Mucosa of descending colon (tissue), 3 donors: ENCODE measurements around the gene NT5DC1. TPM values are rescaled to one million over a fixed set of nuclear protein-coding genes. Genes with fewer than 3 reads are reported as not detected.

Source experiments
- ATAC-seq: fragments of 200-7000 bp; cut with Tn5 transposase; one replicate; pipeline ENCODE4 v1.9.1; 2020; ENCODE audit warnings: mild to moderate bottlenecking, moderate library complexity
- DNase-seq, 3 donors: peaks; one replicate each; pipeline ENCODE4 v3.0.0-alpha.2; 2020
- H3K36me3 ChIP-seq: fragments of 200-600 bp; one replicate; pipeline ENCODE4 v1.8.0; 2021; ENCODE audit warnings: low read depth, mild to moderate bottlenecking
- H3K4me1 ChIP-seq: fragments of 200-600 bp; one replicate; pipeline ENCODE4 v1.8.0; 2021; ENCODE audit warnings: low read depth, mild to moderate bottlenecking
- H3K4me3 ChIP-seq: fragments of 200-600 bp; one replicate; pipeline ENCODE4 v1.8.0; 2021; ENCODE audit warnings: mild to moderate bottlenecking
- H3K9me3 ChIP-seq: fragments of 200-600 bp; one replicate; pipeline ENCODE4 v1.8.0; 2021; ENCODE audit warnings: mild to moderate bottlenecking
- CTCF ChIP-seq: fragments of 200-600 bp; IDR thresholded peaks from one replicate; pipeline ENCODE4 v1.8.0; 2022; ENCODE audit warnings: antibody characterized with exemption, mild to moderate bottlenecking
- intact Hi-C, 2 donors: fragments of 100-400 bp; cut with DNase I in 1 of 2; cut with micrococcal nuclease in 1 of 2; formaldehyde crosslinking; loops; one replicate each; pipeline versions ENCODE4 v1.11.0 to v1.11.1; 2022; cut with DNase I, micrococcal nuclease
- total RNA-seq, 3 donors: library from RNA; stranded (reverse); fragmentation: NEBNext Ultra II Directional in 2 of 3; extraction: Animal tissue kit (Norgen Biotek cat#: 25700) in 2 of 3; gene quantifications; one replicate each; pipeline versions ENCODE4 v1.2.1 to v1.2.4, GENCODE V29; 2021 to 2023
- donor health status: DM: no; HTN: no; CAD: no; lungs with moderate emphysema.
- donor health status: DM: no; HTN: no; CAD: no.
- donor health status: DM: no; HTN: yes; CAD: no.

Gene NT5DC1
- total RNA-seq, 3 donors from 2014 or later = 32.6 to 49.6 (median 43.2) TPM

- no peaks in the 10 kb centered on the region for H3K36me3 ChIP-seq
- ATAC-seq (no peak), DNase-seq (no peak)
- intact Hi-C loops = no loop called here
- no peaks in the 10 kb centered on the region for H3K4me1 ChIP-seq
- H3K9me3 ChIP-seq = no peaks in the 10 kb centered on the region
- no peak overlapping the region for H3K4me3 ChIP-seq
- TF ChIP-seq CTCF = no peak
Measured at GRCh38 chr6:116156405-116157326, 56.0 kb downstream of the NT5DC1 start.

- no peak for TF ChIP-seq CTCF
- ATAC-seq = no peak
- intact Hi-C loops = no loop called here
Measured at GRCh38 chr6:116157391-116157790, 56.7 kb downstream of the NT5DC1 start.

GRCh38 chr6:116158641-116159040 lies 58.0 kb downstream of the NT5DC1 start:
- TF ChIP-seq CTCF = no peak
- no peaks in the 10 kb centered on the region for H3K36me3 ChIP-seq
- intact Hi-C loops = no loop called here
- no peak for ATAC-seq
- no peaks in the 10 kb centered on the region for H3K4me1 ChIP-seq
- H3K4me3 ChIP-seq = no peak overlapping the region
- DNase-seq = no peak
- no peaks in the 10 kb centered on the region for H3K9me3 ChIP-seq

More at GRCh38 chr6:116157391-116157790, 56.7 kb downstream of the NT5DC1 start:
- Histone ChIP-seq H3K9me3 (no peaks in the 10 kb centered on the region), H3K4me3 (no peak overlapping the region), H3K4me1 (no peaks in the 10 kb centered on the region), H3K36me3 (no peaks in the 10 kb centered on the region)
- DNase-seq = no peak

- no peaks in the 10 kb centered on the region for H3K9me3 ChIP-seq
Measured at GRCh38 chr6:116159782-116160524, 59.3 kb downstream of the NT5DC1 start.

GRCh38 chr6:116165596-116165995 lies 64.9 kb downstream of the NT5DC1 start:
- no peak for TF ChIP-seq CTCF
- DNase-seq = no peak
- Histone ChIP-seq H3K9me3 (peaks cover 4% of the 10 kb centered on the region), H3K4me1 (no peaks in the 10 kb centered on the region), H3K4me3 (no peak overlapping the region), H3K36me3 (no peaks in the 10 kb centered on the region)
- ATAC-seq = no peak
- intact Hi-C loops = no loop called here

More at GRCh38 chr6:116159782-116160524, 59.3 kb downstream of the NT5DC1 start:
- H3K36me3 ChIP-seq = no peaks in the 10 kb centered on the region
- intact Hi-C loops = no loop called here
- DNase-seq (no peak), ATAC-seq (no peak)
- H3K4me1 ChIP-seq = no peaks in the 10 kb centered on the region
- TF ChIP-seq CTCF = no peak
- no peak overlapping the region for H3K4me3 ChIP-seq
